ENCODE data around the gene HBE1.
"Not testable (repeated sequence)": the region's sequence is repeated elsewhere in the genome, so short reads cannot be mapped to it uniquely, and the experiment has no call there.

The HBE1 gene

GRCh38 chr11:5272395-5273017 is 2.8 kb upstream of the HBE1 start:
- H3K27me3 ChIP-seq (ENCODE audit: control insufficient read depth, insufficient read depth, low read length) = no peaks in the 10 kb centered on the region
- H3K4me1 ChIP-seq (ENCODE audit: control insufficient read depth, insufficient read depth, low read length) = peaks cover 7% of the 10 kb centered on the region; the same call in 1 of the 2 replicates
- H3K27ac ChIP-seq (ENCODE audit: low read depth, low read length) = no peak overlapping the region
- H3K4me3 ChIP-seq (ENCODE audit: low read depth, low read length) = no peak overlapping the region
- no peak overlapping the region for H3K9ac ChIP-seq (ENCODE audit: low read length)
- H3K9me3 ChIP-seq (ENCODE audit: control insufficient read depth, insufficient read depth, low read depth, low read length) = no peaks in the 10 kb centered on the region
- H3K36me3 ChIP-seq (ENCODE audit: control insufficient read depth, insufficient read depth, low read length) = no peaks in the 10 kb centered on the region

DNA sequence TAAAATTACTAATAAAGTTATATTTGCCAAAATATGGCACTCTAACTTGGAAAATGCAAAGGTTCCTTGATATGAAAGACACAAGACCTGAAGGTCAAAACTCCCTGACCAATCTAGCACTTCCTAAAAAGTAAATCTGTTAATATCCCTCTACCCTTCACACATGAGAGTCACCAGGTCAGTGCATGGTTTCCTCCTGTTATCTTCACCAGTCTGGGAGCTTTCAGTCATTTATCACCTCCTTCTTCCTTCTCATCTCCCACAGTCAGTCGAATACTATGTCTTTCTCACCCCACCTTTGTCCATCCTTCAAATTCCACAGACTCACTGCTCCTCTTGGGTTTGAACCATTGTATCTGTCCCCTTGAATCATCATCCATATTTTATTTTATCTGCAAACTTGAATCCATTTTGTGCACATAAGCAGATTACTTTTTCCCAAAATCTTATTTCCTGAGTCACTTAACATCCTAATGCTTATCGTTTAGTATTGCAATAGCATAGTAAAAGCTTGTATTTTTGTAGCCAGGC is 2.6 kb downstream of the HBE1 start:
- H3K27ac ChIP-seq (ENCODE audit: low read depth, low read length) = no peak overlapping the region
- no peak overlapping the region for H3K9ac ChIP-seq (ENCODE audit: low read length)
- no peaks in the 10 kb centered on the region for H3K36me3 ChIP-seq (ENCODE audit: control insufficient read depth, insufficient read depth, low read length)
- no peaks in the 10 kb centered on the region for H3K27me3 ChIP-seq (ENCODE audit: control insufficient read depth, insufficient read depth, low read length)
- H3K9me3 ChIP-seq (ENCODE audit: control insufficient read depth, insufficient read depth, low read depth, low read length) = no peaks in the 10 kb centered on the region
- H3K4me1 ChIP-seq (ENCODE audit: control insufficient read depth, insufficient read depth, low read length) = no peaks in the 10 kb centered on the region
- H3K4me3 ChIP-seq (ENCODE audit: low read depth, low read length) = no peak overlapping the region

GRCh38 chr11:5266609-5267008 is 3.1 kb downstream of the HBE1 start:
- Histone ChIP-seq H3K4me3 (ENCODE audit: low read depth, low read length) (no peak overlapping the region), H3K4me1 (ENCODE audit: control insufficient read depth, insufficient read depth, low read length) (no peaks in the 10 kb centered on the region), H3K27ac (ENCODE audit: low read depth, low read length) (no peak overlapping the region), H3K9ac (ENCODE audit: low read length) (no peak overlapping the region), H3K36me3 (ENCODE audit: control insufficient read depth, insufficient read depth, low read length) (no peaks in the 10 kb centered on the region), H3K9me3 (ENCODE audit: control insufficient read depth, insufficient read depth, low read depth, low read length) (no peaks in the 10 kb centered on the region), H3K27me3 (ENCODE audit: control insufficient read depth, insufficient read depth, low read length) (no peaks in the 10 kb centered on the region)

GRCh38 chr11:5265832-5266231 is 3.9 kb downstream of the HBE1 start:
- no peak overlapping the region for H3K9ac ChIP-seq (ENCODE audit: low read length)
- H3K4me1 ChIP-seq (ENCODE audit: control insufficient read depth, insufficient read depth, low read length) = no peaks in the 10 kb centered on the region

DNA sequence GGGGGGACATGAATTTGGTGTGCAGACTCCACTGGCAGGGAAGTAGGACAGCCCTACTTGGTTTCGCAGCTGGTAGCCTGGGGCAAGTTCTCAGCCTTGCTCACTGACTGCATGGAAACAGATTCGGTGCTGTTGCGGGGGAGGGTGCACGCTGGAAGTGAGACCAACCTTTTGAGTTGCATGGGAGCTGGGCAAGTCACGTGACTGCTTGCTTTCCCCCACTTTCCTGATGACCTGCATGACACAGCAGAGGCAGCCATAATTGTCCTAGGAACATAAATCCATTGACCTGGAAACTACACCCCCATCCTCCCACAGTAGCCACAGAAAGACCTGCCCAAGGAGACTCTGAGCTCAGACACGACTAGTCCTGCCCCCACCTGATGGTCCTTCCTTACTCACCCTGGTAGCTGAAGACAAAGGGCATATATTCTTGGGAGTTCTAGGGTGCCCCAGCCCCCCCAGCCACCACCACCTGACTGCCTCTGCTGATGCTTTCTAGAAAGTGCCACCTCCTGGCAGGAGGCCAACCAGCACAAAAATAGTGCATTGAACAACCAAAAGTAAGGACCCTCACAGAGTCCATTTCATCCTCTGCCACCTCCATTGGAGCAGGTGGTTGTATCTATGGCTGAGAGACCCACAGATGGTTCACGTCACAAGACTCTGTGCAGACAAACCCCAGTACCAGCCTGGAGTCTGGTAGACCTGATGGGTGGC is 11.0 kb downstream of the HBE1 start:
- Histone ChIP-seq H3K9ac (ENCODE audit: low read length) (peak overlapping the region; percentile 11), H3K4me1 (ENCODE audit: control insufficient read depth, insufficient read depth, low read length) (peaks cover 21% of the 10 kb centered on the region), H3K27ac (ENCODE audit: low read depth, low read length) (no peak overlapping the region), H3K36me3 (ENCODE audit: control insufficient read depth, insufficient read depth, low read length) (no peaks in the 10 kb centered on the region), H3K27me3 (ENCODE audit: control insufficient read depth, insufficient read depth, low read length) (peaks cover 3% of the 10 kb centered on the region; the same call in 1 of the 2 replicates), H3K4me3 (ENCODE audit: low read depth, low read length) (peak overlapping the region; percentile 9; the same call in 1 of the 2 replicates), H3K9me3 (ENCODE audit: control insufficient read depth, insufficient read depth, low read depth, low read length) (peaks cover 3% of the 10 kb centered on the region; the same call in 1 of the 2 replicates)

More at GRCh38 chr11:5265832-5266231, 3.9 kb downstream of the HBE1 start:
- Histone ChIP-seq H3K27me3 (ENCODE audit: control insufficient read depth, insufficient read depth, low read length) (no peaks in the 10 kb centered on the region), H3K9me3 (ENCODE audit: control insufficient read depth, insufficient read depth, low read depth, low read length) (no peaks in the 10 kb centered on the region), H3K36me3 (ENCODE audit: control insufficient read depth, insufficient read depth, low read length) (no peaks in the 10 kb centered on the region), H3K27ac (ENCODE audit: low read depth, low read length) (no peak overlapping the region), H3K4me3 (ENCODE audit: low read depth, low read length) (no peak overlapping the region)

- peaks cover 21% of the 10 kb centered on the region for H3K4me1 ChIP-seq (ENCODE audit: control insufficient read depth, insufficient read depth, low read length)
- H3K4me3 ChIP-seq (ENCODE audit: low read depth, low read length) = no peak overlapping the region
- no peak overlapping the region for H3K27ac ChIP-seq (ENCODE audit: low read depth, low read length)
- H3K27me3 ChIP-seq (ENCODE audit: control insufficient read depth, insufficient read depth, low read length) = peaks cover 3% of the 10 kb centered on the region; the same call in 1 of the 2 replicates
- no peaks in the 10 kb centered on the region for H3K36me3 ChIP-seq (ENCODE audit: control insufficient read depth, insufficient read depth, low read length)
- H3K9me3 ChIP-seq (ENCODE audit: control insufficient read depth, insufficient read depth, low read depth, low read length) = peaks cover 3% of the 10 kb centered on the region; the same call in 1 of the 2 replicates
- H3K9ac ChIP-seq (ENCODE audit: low read length) = no peak overlapping the region
Measured at GRCh38 chr11:5257296-5257695, 12.4 kb downstream of the HBE1 start.

- H3K27ac ChIP-seq (ENCODE audit: low read depth, low read length); H3K4me3 ChIP-seq (ENCODE audit: low read depth, low read length); H3K27me3 ChIP-seq (ENCODE audit: control insufficient read depth, insufficient read depth, low read length); H3K9me3 ChIP-seq (ENCODE audit: control insufficient read depth, insufficient read depth, low read depth, low read length); H3K9ac ChIP-seq (ENCODE audit: low read length); H3K36me3 ChIP-seq (ENCODE audit: control insufficient read depth, insufficient read depth, low read length): not testable (repeated sequence)
- H3K4me1 ChIP-seq (ENCODE audit: control insufficient read depth, insufficient read depth, low read length) = peaks cover 21% of the 10 kb centered on the region
Measured at GRCh38 chr11:5254646-5255413, 14.9 kb downstream of the HBE1 start, which contains the start of gene HBG2. TSS of gene HBG2 (minus strand) at chr11:5254781. CDS start at chr11:5254728, 53 bp downstream.

- H3K36me3 ChIP-seq (ENCODE audit: control insufficient read depth, insufficient read depth, low read length); H3K4me3 ChIP-seq (ENCODE audit: low read depth, low read length); H3K9me3 ChIP-seq (ENCODE audit: control insufficient read depth, insufficient read depth, low read depth, low read length); H3K27me3 ChIP-seq (ENCODE audit: control insufficient read depth, insufficient read depth, low read length); H3K27ac ChIP-seq (ENCODE audit: low read depth, low read length); H3K9ac ChIP-seq (ENCODE audit: low read length): not testable (repeated sequence)
- peaks cover 19% of the 10 kb centered on the region for H3K4me1 ChIP-seq (ENCODE audit: control insufficient read depth, insufficient read depth, low read length)
Measured at GRCh38 chr11:5254023-5254422, 15.7 kb downstream of the HBE1 start.

DNA sequence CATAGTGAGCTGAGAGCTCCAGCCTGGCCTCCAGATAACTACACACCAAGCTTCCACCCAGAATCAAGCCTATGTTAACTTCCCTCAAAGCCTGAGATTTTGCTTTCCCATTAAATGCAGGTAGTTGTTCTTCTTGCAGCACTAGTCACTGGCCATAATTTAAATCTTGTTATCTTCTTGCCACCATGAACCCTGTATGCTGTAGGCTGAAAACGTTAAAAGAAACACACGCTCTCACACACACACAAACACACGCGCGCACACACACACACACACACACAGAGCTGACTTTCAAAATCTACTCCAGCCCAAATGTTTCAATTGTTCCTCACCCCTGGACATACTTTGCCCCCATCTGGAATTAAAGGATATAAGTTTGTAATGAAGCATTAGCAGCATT is 16.3 kb downstream of the HBE1 start:
- not testable (repeated sequence) for H3K9ac ChIP-seq (ENCODE audit: low read length); H3K4me3 ChIP-seq (ENCODE audit: low read depth, low read length); H3K36me3 ChIP-seq (ENCODE audit: control insufficient read depth, insufficient read depth, low read length); H3K9me3 ChIP-seq (ENCODE audit: control insufficient read depth, insufficient read depth, low read depth, low read length); H3K27ac ChIP-seq (ENCODE audit: low read depth, low read length); H3K27me3 ChIP-seq (ENCODE audit: control insufficient read depth, insufficient read depth, low read length)
- peaks cover 13% of the 10 kb centered on the region for H3K4me1 ChIP-seq (ENCODE audit: control insufficient read depth, insufficient read depth, low read length)

DNA sequence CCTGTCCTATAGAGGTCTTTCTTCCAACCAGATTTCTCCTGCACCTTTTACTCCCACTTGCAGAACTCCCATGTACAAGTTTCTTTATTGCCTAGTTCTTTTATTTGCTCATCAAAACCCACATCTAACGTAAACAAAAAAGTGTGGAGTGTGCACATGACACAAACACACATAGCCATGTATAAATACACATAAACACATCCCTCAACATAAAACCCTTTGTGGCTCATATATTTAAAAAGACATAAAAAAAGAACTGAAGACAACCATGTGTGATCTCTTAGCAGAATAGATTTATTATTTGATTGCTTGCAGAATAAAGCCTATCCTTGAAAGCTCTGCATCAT is 16.9 kb downstream of the HBE1 start:
- Histone ChIP-seq H3K27me3 (ENCODE audit: control insufficient read depth, insufficient read depth, low read length) (peaks cover 3% of the 10 kb centered on the region; the same call in 1 of the 2 replicates), H3K27ac (ENCODE audit: low read depth, low read length) (no peak overlapping the region)

More for the DNA sequence above, 16.9 kb downstream of the HBE1 start:
- H3K4me3 ChIP-seq (ENCODE audit: low read depth, low read length) = no peak overlapping the region
- no peak overlapping the region for H3K9ac ChIP-seq (ENCODE audit: low read length)
- H3K36me3 ChIP-seq (ENCODE audit: control insufficient read depth, insufficient read depth, low read length) = no peaks in the 10 kb centered on the region
- H3K9me3 ChIP-seq (ENCODE audit: control insufficient read depth, insufficient read depth, low read depth, low read length) = no peaks in the 10 kb centered on the region
- H3K4me1 ChIP-seq (ENCODE audit: control insufficient read depth, insufficient read depth, low read length) = peaks cover 8% of the 10 kb centered on the region
